Body of pancreas (tissue), 4 donors: ENCODE data around the gene TMEM164.

Experiments used
- CTCF ChIP-seq, 7 experiments: fragments of 450-650 bp in 4 of 7; fragments of 200-600 bp in 3 of 7; sonication (generic) in 3 of 7; IDR thresholded peaks; one replicate each; pipeline ENCODE4 v1.5.1; 2016 to 2019; ENCODE audit warnings: antibody characterized with exemption in 7 of 7
- POLR2A ChIP-seq, 3 donors: fragments of 450-650 bp; IDR thresholded peaks; one replicate each; pipeline ENCODE4 v1.6.1; 2016; ENCODE audit warnings: antibody characterized with exemption in 3 of 3, mild to moderate bottlenecking in 2 of 3

DNA sequence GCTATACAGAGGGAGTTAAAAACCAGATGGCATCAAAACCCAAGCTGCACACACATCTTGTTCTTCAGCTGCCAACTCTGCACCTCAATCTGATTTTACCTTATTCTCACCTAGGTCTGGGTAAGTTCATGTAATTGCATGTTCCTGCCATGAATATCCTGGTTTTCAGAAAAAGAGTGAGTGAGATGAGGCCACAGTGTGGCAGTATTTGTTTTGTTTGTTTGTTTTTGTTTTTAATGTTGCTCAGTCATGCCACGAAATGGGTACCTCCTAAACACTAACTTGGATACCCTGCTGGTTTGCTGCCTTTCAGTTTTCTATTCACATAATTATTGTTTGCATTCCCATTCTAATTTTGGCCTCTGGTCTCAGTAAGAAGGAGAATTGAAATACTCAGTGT is 22.5 kb downstream of the TMEM164 start:
- no peak for TF ChIP-seq CTCF (IDR thresholded peaks at IDR 0.05)
- no peak for TF ChIP-seq POLR2A (IDR thresholded peaks at IDR 0.05)
